Measurements from ENCODE around the gene GPR143.

DNA sequence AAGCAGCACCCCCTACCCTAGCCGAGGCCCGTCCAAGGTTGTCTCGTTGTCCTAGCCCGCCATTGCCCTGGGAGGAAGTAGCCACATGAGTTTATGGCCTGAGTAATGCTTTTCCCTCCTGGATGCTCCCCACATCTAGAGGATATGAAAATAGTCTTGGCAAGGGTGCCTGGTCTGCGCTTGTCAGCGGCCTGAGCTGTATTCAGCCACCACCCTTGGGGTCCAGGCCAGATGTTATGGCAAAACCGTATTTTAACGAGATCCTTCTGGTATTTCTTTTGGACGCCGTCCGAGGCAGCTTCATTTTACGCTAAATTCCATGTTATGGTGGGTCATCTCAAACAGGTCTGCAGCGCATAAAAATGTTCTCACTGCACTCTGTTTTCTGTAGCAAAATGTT lies 89.3 kb downstream of the GPR143 start:
- TF ChIP-seq, protein P1, sequence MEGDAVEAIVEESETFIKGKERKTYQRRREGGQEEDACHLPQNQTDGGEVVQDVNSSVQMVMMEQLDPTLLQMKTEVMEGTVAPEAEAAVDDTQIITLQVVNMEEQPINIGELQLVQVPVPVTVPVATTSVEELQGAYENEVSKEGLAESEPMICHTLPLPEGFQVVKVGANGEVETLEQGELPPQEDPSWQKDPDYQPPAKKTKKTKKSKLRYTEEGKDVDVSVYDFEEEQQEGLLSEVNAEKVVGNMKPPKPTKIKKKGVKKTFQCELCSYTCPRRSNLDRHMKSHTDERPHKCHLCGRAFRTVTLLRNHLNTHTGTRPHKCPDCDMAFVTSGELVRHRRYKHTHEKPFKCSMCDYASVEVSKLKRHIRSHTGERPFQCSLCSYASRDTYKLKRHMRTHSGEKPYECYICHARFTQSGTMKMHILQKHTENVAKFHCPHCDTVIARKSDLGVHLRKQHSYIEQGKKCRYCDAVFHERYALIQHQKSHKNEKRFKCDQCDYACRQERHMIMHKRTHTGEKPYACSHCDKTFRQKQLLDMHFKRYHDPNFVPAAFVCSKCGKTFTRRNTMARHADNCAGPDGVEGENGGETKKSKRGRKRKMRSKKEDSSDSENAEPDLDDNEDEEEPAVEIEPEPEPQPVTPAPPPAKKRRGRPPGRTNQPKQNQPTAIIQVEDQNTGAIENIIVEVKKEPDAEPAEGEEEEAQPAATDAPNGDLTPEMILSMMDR (IDR thresholded peaks at IDR 0.05), result no peak
- TF ChIP-seq, protein P2, sequence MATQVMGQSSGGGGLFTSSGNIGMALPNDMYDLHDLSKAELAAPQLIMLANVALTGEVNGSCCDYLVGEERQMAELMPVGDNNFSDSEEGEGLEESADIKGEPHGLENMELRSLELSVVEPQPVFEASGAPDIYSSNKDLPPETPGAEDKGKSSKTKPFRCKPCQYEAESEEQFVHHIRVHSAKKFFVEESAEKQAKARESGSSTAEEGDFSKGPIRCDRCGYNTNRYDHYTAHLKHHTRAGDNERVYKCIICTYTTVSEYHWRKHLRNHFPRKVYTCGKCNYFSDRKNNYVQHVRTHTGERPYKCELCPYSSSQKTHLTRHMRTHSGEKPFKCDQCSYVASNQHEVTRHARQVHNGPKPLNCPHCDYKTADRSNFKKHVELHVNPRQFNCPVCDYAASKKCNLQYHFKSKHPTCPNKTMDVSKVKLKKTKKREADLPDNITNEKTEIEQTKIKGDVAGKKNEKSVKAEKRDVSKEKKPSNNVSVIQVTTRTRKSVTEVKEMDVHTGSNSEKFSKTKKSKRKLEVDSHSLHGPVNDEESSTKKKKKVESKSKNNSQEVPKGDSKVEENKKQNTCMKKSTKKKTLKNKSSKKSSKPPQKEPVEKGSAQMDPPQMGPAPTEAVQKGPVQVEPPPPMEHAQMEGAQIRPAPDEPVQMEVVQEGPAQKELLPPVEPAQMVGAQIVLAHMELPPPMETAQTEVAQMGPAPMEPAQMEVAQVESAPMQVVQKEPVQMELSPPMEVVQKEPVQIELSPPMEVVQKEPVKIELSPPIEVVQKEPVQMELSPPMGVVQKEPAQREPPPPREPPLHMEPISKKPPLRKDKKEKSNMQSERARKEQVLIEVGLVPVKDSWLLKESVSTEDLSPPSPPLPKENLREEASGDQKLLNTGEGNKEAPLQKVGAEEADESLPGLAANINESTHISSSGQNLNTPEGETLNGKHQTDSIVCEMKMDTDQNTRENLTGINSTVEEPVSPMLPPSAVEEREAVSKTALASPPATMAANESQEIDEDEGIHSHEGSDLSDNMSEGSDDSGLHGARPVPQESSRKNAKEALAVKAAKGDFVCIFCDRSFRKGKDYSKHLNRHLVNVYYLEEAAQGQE (IDR thresholded peaks at IDR 0.05; ENCODE audit: insufficient read depth in 1 of 2, low read depth in 2 of 2, low read length in 1 of 2), result no peak
- TF ChIP-seq TCF7L2 (IDR thresholded peaks at IDR 0.05; ENCODE audit: low read depth, low read length), result no peak
- TF ChIP-seq POLR2AphosphoS5 (IDR thresholded peaks at IDR 0.05; ENCODE audit: low read depth, low read length), result no peak
- TF ChIP-seq SIN3A (IDR thresholded peaks at IDR 0.05; ENCODE audit: borderline replicate concordance, insufficient read depth, low read depth, low read length), result no peak
